Activated CD4-positive, alpha-beta memory T cell treated with anti-CD3 and anti-CD28 coated beads, Interleukin-2, amount 10 ng/mL, durations not matched to agents 7 days and 5 days (primary cell): Measurements from ENCODE around the gene HNRNPA0. TPM values are rescaled to one million over a fixed set of nuclear protein-coding genes. Genes with fewer than 3 reads are reported as not detected.

Source experiments
- CTCF ChIA-PET: fragments of 350-600 bp; sonication (Branson Sonifier 250); formaldehyde crosslinking; loops from one replicate; lab custom pipeline; 2021; ENCODE audit warnings: antibody characterized with exemption, inconsistent platforms; lab: Charles Lee
- POLR2A ChIA-PET: fragments of 350-600 bp; sonication (Branson Sonifier 250); formaldehyde crosslinking; loops from one replicate; lab custom pipeline; 2021; ENCODE audit warnings: antibody characterized with exemption; lab: Charles Lee
- DNase-seq: peaks from one replicate; pipeline ENCODE4 v3.0.0-alpha.2; 2020
- H3K27ac Mint-ChIP-seq: one replicate; pipeline ENCODE4 v1.8.0; 2021; ENCODE audit warnings: mild to moderate bottlenecking, mixed read lengths
- H3K27me3 Mint-ChIP-seq: one replicate; pipeline ENCODE4 v1.8.0; 2021; ENCODE audit warnings: mixed read lengths
- H3K36me3 Mint-ChIP-seq: one replicate; pipeline ENCODE4 v1.8.0; 2021; ENCODE audit warnings: low read depth, mixed read lengths
- H3K4me1 Mint-ChIP-seq: one replicate; pipeline ENCODE4 v1.8.0; 2021; ENCODE audit warnings: mixed read lengths
- H3K4me3 Mint-ChIP-seq: one replicate; pipeline ENCODE4 v1.8.0; 2021; ENCODE audit warnings: mild to moderate bottlenecking, mixed read lengths
- H3K9me3 Mint-ChIP-seq: one replicate; pipeline ENCODE4 v1.8.0; 2021; ENCODE audit warnings: mixed read lengths
- total RNA-seq, 2 experiments: library from RNA; stranded (reverse); gene quantifications; one replicate each; pipeline ENCODE4 v1.2.3, GENCODE V29; 2021

The HNRNPA0 gene
- total RNA-seq, 2 experiments from 2014 or later, result 24.0 to 24.6 TPM

DNA sequence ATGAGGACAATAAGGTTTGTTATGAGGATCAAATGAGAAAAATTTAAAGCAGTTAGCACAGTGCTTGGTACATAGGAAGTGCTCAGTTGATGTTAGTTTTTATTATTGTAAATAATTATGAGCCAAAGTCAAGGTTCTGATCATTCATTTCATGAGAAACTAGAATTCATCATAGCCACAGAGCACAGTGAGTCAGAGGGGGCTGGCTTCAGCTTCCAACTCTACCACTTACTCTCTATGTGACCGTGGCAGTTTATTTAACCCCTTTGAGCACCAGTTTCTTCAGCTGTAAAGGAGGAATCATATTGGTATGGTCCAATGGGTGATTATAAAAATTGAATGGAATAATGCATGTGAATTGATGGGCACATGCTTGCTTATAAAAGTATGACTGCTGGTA lies 57.7 kb downstream of the HNRNPA0 start:
- DNase-seq, result peak; percentile 28
- peak overlapping the region; percentile 86 for H3K27ac Mint-ChIP-seq
- CTCF ChIA-PET, result interaction anchor here (1.3 to 8.2 kb wide), 6 partner anchors 30 to 57 kb away, joined by 3 to 58 read pairs (median 11); partner anchors contain the start of gene KLHL3
- H3K4me1 Mint-ChIP-seq, result peaks cover 29% of the 10 kb centered on the region
- H3K27me3 Mint-ChIP-seq, result no peaks in the 10 kb centered on the region
- H3K36me3 Mint-ChIP-seq, result peaks cover 21% of the 10 kb centered on the region
- H3K9me3 Mint-ChIP-seq, result no peaks in the 10 kb centered on the region
- POLR2A ChIA-PET, result interaction anchor here (0.9 to 4.7 kb wide), 5 partner anchors 12 to 58 kb away, joined by 3 to 34 read pairs (median 5); partner anchors contain the start of gene HNRNPA0
- H3K4me3 Mint-ChIP-seq, result no peak overlapping the region

DNA sequence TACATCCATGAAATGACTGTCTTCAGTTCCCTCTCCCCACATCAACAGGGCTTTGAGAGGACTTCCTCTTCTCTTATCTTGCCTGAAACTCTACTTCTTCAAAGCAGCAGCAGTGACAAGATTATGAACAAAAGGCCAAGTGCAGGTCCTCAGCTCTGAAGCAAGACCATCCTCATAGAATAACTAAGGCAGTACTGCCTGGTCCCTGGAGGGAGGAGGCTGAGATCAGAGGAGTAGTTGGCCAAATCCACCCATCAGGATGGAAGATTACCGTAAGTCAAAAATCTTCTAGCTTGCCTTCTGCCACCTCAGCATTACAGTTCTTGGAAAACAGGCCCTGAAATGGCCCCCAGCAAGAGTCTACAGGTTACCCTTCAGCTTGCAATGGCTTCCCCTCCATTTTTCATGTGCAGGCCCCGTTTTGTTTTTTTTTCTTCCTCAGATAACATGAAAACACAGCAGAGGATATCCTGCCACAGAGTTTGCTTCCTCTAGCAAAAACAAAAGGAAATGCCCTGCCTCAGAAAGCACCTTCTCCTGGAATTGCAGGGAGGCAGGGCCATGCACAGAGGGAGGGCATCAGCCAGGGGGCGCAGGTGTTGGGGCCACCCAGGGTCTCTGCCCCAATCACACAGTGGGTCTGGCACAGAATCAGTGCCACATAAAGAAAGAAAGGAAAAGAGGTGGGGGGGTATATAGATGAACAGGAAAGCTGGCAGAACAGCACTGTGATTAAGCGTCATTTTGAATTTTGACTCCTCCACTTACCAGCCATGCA lies 58.3 kb downstream of the HNRNPA0 start:
- Mint-ChIP-seq H3K36me3 (peaks cover 21% of the 10 kb centered on the region), H3K9me3 (no peaks in the 10 kb centered on the region), H3K4me3 (peak overlapping the region; percentile 31), H3K27me3 (no peaks in the 10 kb centered on the region), H3K4me1 (peaks cover 29% of the 10 kb centered on the region), H3K27ac (peak overlapping the region; percentile 86)
- CTCF ChIA-PET, result interaction anchor here (1.0 to 8.2 kb wide), 8 partner anchors 26 to 193 kb away, joined by 3 to 58 read pairs (median 9); partner anchors contain the start of genes KLHL3 and PKD2L2
- POLR2A ChIA-PET, result interaction anchor here (0.6 to 4.7 kb wide), 9 partner anchors 11 to 233 kb away, joined by 3 to 34 read pairs (median 4); partner anchors contain the start of gene HNRNPA0
- peak; percentile 28 for DNase-seq

Other genes starting within 250 kb of the HNRNPA0 start
- gene KLHL3, start 18.3 kb downstream of the HNRNPA0 start, total RNA-seq, result 1 to 10 TPM; 2.8 to 3.6 TPM
- not detected for gene MYOT, start 113.5 kb upstream of the HNRNPA0 start, total RNA-seq
- gene PKD2L2, start 135.1 kb upstream of the HNRNPA0 start, total RNA-seq, result under 1 TPM in 1 of 2 experiments, not detected in 1; 0.30 TPM